NB4 (cell line): ENCODE measurements around the gene RRBP1.

ENCODE experiments used
- CTCF ChIP-seq: IDR thresholded peaks from one replicate; pipeline ENCODE4 v1.5.1; 2012; ENCODE audit warnings: low read depth, low read length
- MAX ChIP-seq: IDR thresholded peaks from 2 replicates; pipeline ENCODE4 v1.6.1; 2011; ENCODE audit warnings: low read depth, low read length
- POLR2A ChIP-seq: IDR thresholded peaks from 2 replicates; pipeline ENCODE4 v1.6.1; 2011; ENCODE audit warnings: mild to moderate bottlenecking; ENCODE audit not compliant: insufficient read length; ENCODE audit errors: extremely low read depth

- TF ChIP-seq POLR2A, result no peak
- no peak for TF ChIP-seq CTCF
- peak; percentile 73; the same call in 1 of the 2 replicates for TF ChIP-seq MAX
Observed at GRCh38 chr20:17662333-17663039, 19.6 kb downstream of the RRBP1 start.
